A673 (cell line): ENCODE measurements around the gene SEPSECS. TPM values are rescaled to one million over a fixed set of nuclear protein-coding genes. Genes with fewer than 3 reads are reported as not detected.

Experiments
- BruUV-seq: library from RNA; stranded (reverse); fragments of 400-500 nt; replicated peaks from 2 replicates; lab custom pipeline; 2021; lab: Mats Ljungman, UMichigan
- CTCF ChIA-PET: fragments of 300-600 bp; sonication (Branson Sonifier 250); formaldehyde crosslinking; loops from one replicate; lab custom pipeline; 2022; ENCODE audit warnings: antibody characterized with exemption; lab: Charles Lee
- POLR2A ChIA-PET: fragments of 300-600 bp; sonication (Branson Sonifier 250); formaldehyde crosslinking; loops from one replicate; lab custom pipeline; 2022; ENCODE audit warnings: antibody characterized with exemption; ENCODE audit not compliant: low non-redundant PET; lab: Charles Lee
- DNase-seq: peaks from one replicate; pipeline ENCODE4 v3.0.0-alpha.2; 2015; ENCODE audit warnings: low spot score
- H3K27ac ChIP-seq: fragments of 200-600 bp; sonication (generic); 2 replicates; pipeline ENCODE4 v1.5.1; 2016; ENCODE audit warnings: mixed run types, low read depth, mild to moderate bottlenecking, mixed read lengths, antibody characterized with exemption, low read length; ENCODE audit not compliant: poor library complexity, severe bottlenecking
- H3K27me3 ChIP-seq: fragments of 200-600 bp; sonication (generic); replicated peaks from 2 replicates; pipeline ENCODE4 v1.6.1; 2017; ENCODE audit warnings: mixed run types, low read depth, mild to moderate bottlenecking, mixed read lengths, antibody characterized with exemption, low read length; ENCODE audit not compliant: insufficient read depth, poor library complexity
- H3K36me3 ChIP-seq: fragments of 200-600 bp; sonication (generic); 2 replicates; pipeline ENCODE4 v1.6.1; 2016; ENCODE audit warnings: mixed run types, mild to moderate bottlenecking, mixed read lengths, antibody characterized with exemption, low read length; ENCODE audit not compliant: insufficient read depth, poor library complexity, severe bottlenecking
- H3K4me1 ChIP-seq: fragments of 200-600 bp; sonication (generic); 2 replicates; pipeline ENCODE4 v1.6.1; 2017; ENCODE audit warnings: mixed run types, mild to moderate bottlenecking, mixed read lengths, antibody characterized with exemption, low read length; ENCODE audit not compliant: insufficient read depth, poor library complexity, severe bottlenecking
- H3K4me3 ChIP-seq: fragments of 200-600 bp; sonication (generic); 2 replicates; pipeline ENCODE4 v1.5.1; 2016; ENCODE audit warnings: low read depth, mixed run types, mild to moderate bottlenecking, mixed read lengths, low read length; ENCODE audit not compliant: poor library complexity, severe bottlenecking
- H3K9me3 ChIP-seq: fragments of 200-600 bp; sonication (generic); 2 replicates; pipeline ENCODE4 v1.6.1; 2016; ENCODE audit warnings: mixed run types, low read depth, mild to moderate bottlenecking, mixed read lengths, antibody characterized with exemption, low read length; ENCODE audit not compliant: poor library complexity, severe bottlenecking
- CTCF ChIP-seq: fragments of 300-800, 200-600 bp; sonication (generic); conservative IDR thresholded peaks from 2 replicates; pipeline ENCODE4 v1.5.1; 2017; ENCODE audit warnings: low read depth, mild to moderate bottlenecking, antibody characterized with exemption, low read length, moderate library complexity, mixed read lengths
- EZH2 ChIP-seq: fragments of 200-600 bp; sonication (generic); IDR thresholded peaks from 2 replicates; pipeline ENCODE4 v1.6.1; 2017; ENCODE audit warnings: borderline replicate concordance, low read depth, mild to moderate bottlenecking, mixed read lengths, antibody characterized with exemption, low read length; ENCODE audit not compliant: poor library complexity, severe bottlenecking
- intact Hi-C: fragments of 100-400 bp; cut with micrococcal nuclease; formaldehyde crosslinking; loops from one replicate; pipeline ENCODE4 v1.10.0; 2022; ENCODE audit not compliant: unreplicated experiment
- total RNA-seq: library from RNA; stranded (reverse); gene quantifications from 2 replicates; pipeline ENCODE4 v1.2.3, GENCODE V29; 2021

Gene SEPSECS
- total RNA-seq, 1 experiment from 2014 or later: 11.6 TPM

- no peaks in the 10 kb centered on the region for H3K9me3 ChIP-seq
- no peak overlapping the region for H3K4me3 ChIP-seq
- no TSS peak for BruUV-seq
- intact Hi-C loops: no loop called here
- no peaks in the 10 kb centered on the region for H3K36me3 ChIP-seq
- TF ChIP-seq CTCF: no peak
- no peak for TF ChIP-seq EZH2
- H3K4me1 ChIP-seq: peaks cover 5% of the 10 kb centered on the region
- no peaks in the 10 kb centered on the region for H3K27me3 ChIP-seq
- H3K27ac ChIP-seq: no peak overlapping the region
- no peak for DNase-seq
- ChIA-PET POLR2A (no interaction called here), CTCF (no interaction called here)
Measured at GRCh38 chr4:25133132-25133531, 27.1 kb downstream of the SEPSECS start.

- POLR2A ChIA-PET: interaction anchor here (0.7 kb wide), 1 partner anchor 40 kb away, joined by 3 read pairs; no protein-coding TSS in a partner anchor
- BruUV-seq: no TSS peak
Measured at GRCh38 chr4:25131926-25132325, 28.3 kb downstream of the SEPSECS start.

GRCh38 chr4:25131381-25131780 lies 28.9 kb downstream of the SEPSECS start:
- no peak for TF ChIP-seq EZH2
- no peak for TF ChIP-seq CTCF
- Histone ChIP-seq H3K27me3 (no peaks in the 10 kb centered on the region), H3K4me3 (no peak overlapping the region), H3K9me3 (no peaks in the 10 kb centered on the region), H3K27ac (no peak overlapping the region), H3K4me1 (peaks cover 5% of the 10 kb centered on the region), H3K36me3 (no peaks in the 10 kb centered on the region)
- intact Hi-C loops: no loop called here
- DNase-seq: no peak
- ChIA-PET POLR2A (interaction anchor here (0.5 to 0.7 kb wide), 2 partner anchors 14 to 40 kb away, joined by 3 to 4 read pairs; no protein-coding TSS in a partner anchor), CTCF (no interaction called here)
- no TSS peak for BruUV-seq

More at GRCh38 chr4:25131926-25132325, 28.3 kb downstream of the SEPSECS start:
- CTCF ChIA-PET: no interaction called here
- no peak for DNase-seq
- Histone ChIP-seq H3K4me3 (no peak overlapping the region), H3K36me3 (no peaks in the 10 kb centered on the region), H3K27ac (no peak overlapping the region), H3K4me1 (peaks cover 5% of the 10 kb centered on the region), H3K27me3 (no peaks in the 10 kb centered on the region), H3K9me3 (no peaks in the 10 kb centered on the region)
- no peak for TF ChIP-seq EZH2
- no peak for TF ChIP-seq CTCF
- intact Hi-C loops: no loop called here
